CD14-positive monocyte (primary cell): ENCODE data around the gene CD63. TPM values are rescaled to one million over a fixed set of nuclear protein-coding genes. Genes with fewer than 3 reads are reported as not detected.

Experiments
- DNase-seq, 3 donors: peaks; one replicate each; pipeline ENCODE4 v3.0.0-alpha.2; 2011 to 2022
- H2AFZ ChIP-seq: 2 replicates; pipeline ENCODE4 v1.6.0; 2012; ENCODE audit warnings: mild to moderate bottlenecking, low read depth, low read length, inconsistent platforms; ENCODE audit not compliant: insufficient read depth, poor library complexity, severe bottlenecking
- H3K27ac ChIP-seq, 2 donors: 1 replicate in 1 of 2; 2 replicates in 1 of 2; pipeline ENCODE4 v1.5.1; 2012 to 2013; ENCODE audit warnings: low read length in 2 of 2, control low read depth in 1 of 2, inconsistent platforms in 1 of 2, low read depth in 1 of 2, mild to moderate bottlenecking in 1 of 2
- H3K27me3 ChIP-seq, 2 donors: one replicate each; pipeline versions ENCODE4 v1.6.0 to v1.6.1; 2011 to 2013; ENCODE audit warnings: low read length in 2 of 2; ENCODE audit not compliant: control insufficient read depth in 2 of 2, insufficient read depth in 2 of 2
- H3K36me3 ChIP-seq, 2 donors: replicated peaks in 1 of 2; 1 replicate in 1 of 2; 2 replicates in 1 of 2; pipeline versions ENCODE4 v1.5.1 to v1.6.1; 2012 to 2013; ENCODE audit warnings: low read length in 2 of 2, control low read depth in 1 of 2, inconsistent platforms in 1 of 2, mild to moderate bottlenecking in 1 of 2; ENCODE audit not compliant: insufficient read depth in 2 of 2, control insufficient read depth in 1 of 2
- H3K4me1 ChIP-seq, 2 donors: 1 replicate in 1 of 2; 2 replicates in 1 of 2; pipeline versions ENCODE4 v1.5.1 to v1.6.1; 2012 to 2013; ENCODE audit warnings: low read length in 2 of 2, control low read depth in 1 of 2, inconsistent platforms in 1 of 2, mild to moderate bottlenecking in 1 of 2, moderate library complexity in 1 of 2; ENCODE audit not compliant: insufficient read depth in 2 of 2, control insufficient read depth in 1 of 2
- H3K4me2 ChIP-seq: replicated peaks from 2 replicates; pipeline ENCODE3; 2012; ENCODE audit warnings: low read length, moderate library complexity, mild to moderate bottlenecking; ENCODE audit not compliant: poor library complexity, severe bottlenecking; ENCODE audit errors: extremely low read depth
- H3K4me3 ChIP-seq, 3 experiments: fragments of 200-600 bp in 1 of 3; sonication (generic) in 1 of 3; replicated peaks in 1 of 3; 1 replicate in 2 of 3; 2 replicates in 1 of 3; pipeline ENCODE4 v1.5.1; 2011 to 2013; ENCODE audit warnings: low read length in 3 of 3, mild to moderate bottlenecking in 3 of 3, control low read depth in 2 of 3, low read depth in 2 of 3, inconsistent platforms in 1 of 3, moderate library complexity in 1 of 3
- H3K79me2 ChIP-seq: 2 replicates; pipeline ENCODE4 v1.6.0; 2012; ENCODE audit warnings: mild to moderate bottlenecking, control low read depth, inconsistent platforms, low read length, moderate library complexity; ENCODE audit not compliant: insufficient read depth
- H3K9ac ChIP-seq: 2 replicates; pipeline ENCODE4 v1.6.0; 2017; ENCODE audit warnings: low read length, mild to moderate bottlenecking; ENCODE audit not compliant: insufficient read depth, poor library complexity, severe bottlenecking
- H3K9me3 ChIP-seq, 2 donors: replicated peaks in 1 of 2; 1 replicate in 1 of 2; 2 replicates in 1 of 2; pipeline versions ENCODE4 v1.5.1 to v1.6.1; 2012 to 2013; ENCODE audit warnings: low read length in 2 of 2, control low read depth in 1 of 2; ENCODE audit not compliant: control insufficient read depth in 1 of 2, insufficient read depth in 1 of 2
- H4K20me1 ChIP-seq: 2 replicates; pipeline ENCODE4 v1.6.0; 2012; ENCODE audit warnings: mild to moderate bottlenecking, low read length, control low read depth, moderate library complexity; ENCODE audit not compliant: insufficient read depth
- H3K27ac Mint-ChIP-seq, 7 donors: one replicate each; pipeline ENCODE4 v1.8.0; 2020; ENCODE audit warnings: mild to moderate bottlenecking in 7 of 7, mixed read lengths in 7 of 7, moderate library complexity in 6 of 7, inconsistent platforms in 2 of 7
- H3K27me3 Mint-ChIP-seq, 3 donors: one replicate each; pipeline ENCODE4 v1.8.0; 2021 to 2022; ENCODE audit warnings: low read depth in 3 of 3, mild to moderate bottlenecking in 3 of 3, mixed read lengths in 3 of 3, moderate library complexity in 3 of 3, inconsistent platforms in 1 of 3
- H3K36me3 Mint-ChIP-seq, 2 donors: one replicate each; pipeline ENCODE4 v1.8.0; 2020; ENCODE audit warnings: mixed read lengths in 2 of 2, inconsistent platforms in 1 of 2, mild to moderate bottlenecking in 1 of 2
- H3K4me1 Mint-ChIP-seq: one replicate; pipeline ENCODE4 v1.8.0; 2020; ENCODE audit warnings: mild to moderate bottlenecking, mixed read lengths
- H3K4me3 Mint-ChIP-seq, 2 donors: one replicate each; pipeline ENCODE4 v1.8.0; 2020; ENCODE audit warnings: mild to moderate bottlenecking in 2 of 2, mixed read lengths in 2 of 2, moderate library complexity in 1 of 2
- H3K9me3 Mint-ChIP-seq, 7 donors: one replicate each; pipeline ENCODE4 v1.8.0; 2020 to 2022; ENCODE audit warnings: mixed read lengths in 7 of 7, mild to moderate bottlenecking in 6 of 7, moderate library complexity in 6 of 7, inconsistent platforms in 2 of 7
- WGBS: methylation state at CpG from one replicate; pipeline ENCODE4 v1.1.5; 2013; ENCODE audit warnings: missing lambda C conversion rate; ENCODE audit not compliant: insufficient coverage; 5-methylcytosine and 5-hydroxymethylcytosine counted together
- intact Hi-C, 2 donors: fragments of 100-400 bp; cut with micrococcal nuclease; formaldehyde crosslinking; loops; one replicate each; pipeline versions ENCODE4 v1.15.0 to v1.15.1; 2023
- polyA plus RNA-seq, 3 donors: library from polyadenylated mRNA; depleted of rRNA in 1 of 3; unstranded in 2 of 3; stranded (reverse) in 1 of 3; fragments of 300-500 nt in 2 of 3; fragments of >200 nt in 1 of 3; fragmentation: Illumina TruSeq in 2 of 3; gene quantifications; 1 replicate in 2 of 3; 2 replicates in 1 of 3; pipeline ENCODE4 v1.2.3, GENCODE V29; 2012 to 2021
- TF ChIP-seq, protein P1 (sequence below): fragments of 200-600 bp; IDR thresholded peaks from one replicate; pipeline ENCODE4 v1.8.0; 2022; ENCODE audit warnings: antibody characterized with exemption, mild to moderate bottlenecking

Gene CD63
- polyA plus RNA-seq, 3 donors: 336 to 1,099 (median 988) TPM

- Histone ChIP-seq H3K4me3 (no peak within 1 kb of the TSS), H3K4me1 (peaks cover 30 to 63% of the 10 kb centered on the region in 2 donors), H3K36me3 (peaks cover 25 to 66% of the 10 kb centered on the region in 2 donors), H4K20me1 (peaks cover 63% of the 10 kb centered on the region), H3K79me2 (peaks cover 34% of the 10 kb centered on the region), H3K4me2 (no peak within 1 kb of the TSS), H3K27ac (peak within 1 kb of the TSS in 1 of 2 donors; percentile 33), H3K9ac (no peak within 1 kb of the TSS), H2AFZ (no peak within 1 kb of the TSS), H3K27me3 (no peaks in the 10 kb centered on the region), H3K9me3 (no peaks in the 10 kb centered on the region)
- no peak for DNase-seq
- no CpG with 5 or more reads among the region's 6 CpGs for WGBS
- Mint-ChIP-seq H3K36me3 (peaks cover 40 to 59% of the 10 kb centered on the region in 2 donors), H3K4me1 (peaks cover 63% of the 10 kb centered on the region), H3K27ac (peak within 1 kb of the TSS in 3 of 7 donors; percentile 21 to 54 (median 40)), H3K27me3 (peaks cover 0 to 2% (median 0%) of the 10 kb centered on the region in 3 donors), H3K4me3 (no peak within 1 kb of the TSS), H3K9me3 (peaks cover 0 to 4% (median 0%) of the 10 kb centered on the region in 7 donors)
- TF ChIP-seq, protein P1, sequence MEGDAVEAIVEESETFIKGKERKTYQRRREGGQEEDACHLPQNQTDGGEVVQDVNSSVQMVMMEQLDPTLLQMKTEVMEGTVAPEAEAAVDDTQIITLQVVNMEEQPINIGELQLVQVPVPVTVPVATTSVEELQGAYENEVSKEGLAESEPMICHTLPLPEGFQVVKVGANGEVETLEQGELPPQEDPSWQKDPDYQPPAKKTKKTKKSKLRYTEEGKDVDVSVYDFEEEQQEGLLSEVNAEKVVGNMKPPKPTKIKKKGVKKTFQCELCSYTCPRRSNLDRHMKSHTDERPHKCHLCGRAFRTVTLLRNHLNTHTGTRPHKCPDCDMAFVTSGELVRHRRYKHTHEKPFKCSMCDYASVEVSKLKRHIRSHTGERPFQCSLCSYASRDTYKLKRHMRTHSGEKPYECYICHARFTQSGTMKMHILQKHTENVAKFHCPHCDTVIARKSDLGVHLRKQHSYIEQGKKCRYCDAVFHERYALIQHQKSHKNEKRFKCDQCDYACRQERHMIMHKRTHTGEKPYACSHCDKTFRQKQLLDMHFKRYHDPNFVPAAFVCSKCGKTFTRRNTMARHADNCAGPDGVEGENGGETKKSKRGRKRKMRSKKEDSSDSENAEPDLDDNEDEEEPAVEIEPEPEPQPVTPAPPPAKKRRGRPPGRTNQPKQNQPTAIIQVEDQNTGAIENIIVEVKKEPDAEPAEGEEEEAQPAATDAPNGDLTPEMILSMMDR: no peak
- intact Hi-C loops: loop anchor here in 1 of 2 donors (5.0 kb wide), 1 partner anchor 63 kb away; no protein-coding TSS in a partner anchor
Observed at GRCh38 chr12:55720071-55720564, 8.7 kb downstream of the CD63 start, which contains the start of gene RDH5. RDH5 (plus strand) TSS chr12:55720393; CDS start chr12:55721185, 792 bp downstream.

GRCh38 chr12:55719371-55719770 is 9.4 kb downstream of the CD63 start:
- H3K27me3 Mint-ChIP-seq: peaks cover 0 to 2% (median 0%) of the 10 kb centered on the region in 3 donors
- Histone ChIP-seq H2AFZ (no peak overlapping the region), H3K4me2 (no peak overlapping the region), H3K79me2 (peaks cover 34% of the 10 kb centered on the region), H3K4me3 (no peak overlapping the region), H3K9me3 (no peaks in the 10 kb centered on the region), H3K36me3 (peaks cover 25 to 58% of the 10 kb centered on the region in 2 donors), H3K27ac (peak overlapping the region in 1 of 2 donors; percentile 33), H3K9ac (no peak overlapping the region), H3K4me1 (peaks cover 26 to 56% of the 10 kb centered on the region in 2 donors), H3K27me3 (no peaks in the 10 kb centered on the region), H4K20me1 (peaks cover 56% of the 10 kb centered on the region)
- TF ChIP-seq, protein P1: no peak
- DNase-seq: no peak
- peak overlapping the region in 3 of 7 donors; percentile 15 to 54 (median 25) for H3K27ac Mint-ChIP-seq
- H3K9me3 Mint-ChIP-seq: no peaks in the 10 kb centered on the region
- H3K36me3 Mint-ChIP-seq: peaks cover 35 to 52% of the 10 kb centered on the region in 2 donors
- H3K4me3 Mint-ChIP-seq: no peak overlapping the region
- intact Hi-C loops: loop anchor here in 1 of 2 donors (5.0 kb wide), 1 partner anchor 37 kb away; a partner anchor contains a TSS
- WGBS: no CpG with 5 or more reads among the region's 7 CpGs
- H3K4me1 Mint-ChIP-seq: peaks cover 56% of the 10 kb centered on the region
